ENCODE data around the gene PRKAG2.

DNA sequence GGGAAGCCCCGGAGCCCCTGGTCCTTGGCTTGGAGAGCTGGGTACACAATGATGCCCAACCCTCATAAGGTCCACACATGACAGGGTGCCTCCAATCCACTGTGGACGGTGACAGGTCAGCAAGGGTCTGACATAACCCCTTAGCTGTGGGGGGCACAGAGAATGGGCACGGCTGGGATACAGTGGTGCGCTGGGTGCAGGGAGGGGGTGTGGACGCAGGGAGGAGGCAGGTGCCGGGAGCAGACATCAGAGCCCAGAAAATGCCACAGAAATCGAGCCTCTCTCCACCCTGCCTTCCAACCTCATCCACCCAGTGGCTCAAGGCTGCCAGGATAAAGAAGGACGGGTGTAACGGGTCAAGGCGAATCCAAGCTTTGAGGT, 179.4 kb downstream of the PRKAG2 start:
- no peak for TF ChIP-seq JUN (IDR thresholded peaks at IDR 0.05; ENCODE audit: low read depth, low read length)
- no peak for TF ChIP-seq POLR2A (IDR thresholded peaks at IDR 0.05; ENCODE audit: control extremely low read depth in 1 of 2, low read depth in 2 of 2, low read length in 2 of 2)
- no peak for TF ChIP-seq SIN3A (conservative IDR thresholded peaks at IDR 0.05 in 1 of 2, IDR thresholded peaks at IDR 0.05 in 1 of 2; ENCODE audit: low read depth in 1 of 2, low read length in 2 of 2)
- TF ChIP-seq CREB1 (IDR thresholded peaks at IDR 0.05), result no peak
- TF ChIP-seq YY1 (IDR thresholded peaks at IDR 0.05; ENCODE audit: low read depth, low read length), result no peak

Data from H1 (cell line).